ENCODE data around the gene ITPRIP. TPM values are rescaled to one million over a fixed set of nuclear protein-coding genes. Genes with fewer than 3 reads are reported as not detected.

ITPRIP gene
- total RNA-seq, 2 donors from 2014 or later, result 9.1 to 11.0 TPM

DNA sequence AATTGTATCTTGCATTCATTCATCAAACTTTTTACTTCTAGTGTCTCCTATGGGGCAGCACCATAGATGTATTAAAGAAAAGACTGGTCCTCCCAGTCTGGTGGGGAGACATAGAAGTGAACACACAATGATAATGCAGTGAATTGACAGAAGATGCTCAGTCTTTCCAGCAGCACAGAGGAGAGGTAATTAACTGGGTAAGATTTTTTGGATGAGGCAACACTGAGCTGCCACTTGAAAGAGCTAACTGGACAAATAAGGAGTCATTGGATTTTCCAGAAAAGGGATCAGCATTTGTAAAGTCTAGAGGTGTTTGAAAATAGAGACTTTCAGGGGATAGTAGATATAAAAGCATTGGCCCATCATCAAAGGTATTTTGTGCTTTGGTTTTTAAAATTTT is 7.2 kb upstream of the ITPRIP start:
- H3K27ac ChIP-seq (ENCODE audit: low read depth, low read length), result no peak overlapping the region
- H3K4me1 Mint-ChIP-seq, result peaks cover 5% of the 10 kb centered on the region
- H3K27me3 ChIP-seq (ENCODE audit: control insufficient read depth, insufficient read depth, low read length, poor library complexity, severe bottlenecking), result no peaks in the 10 kb centered on the region
- no peaks in the 10 kb centered on the region for H3K27me3 Mint-ChIP-seq (ENCODE audit: insufficient read depth)
- no peaks in the 10 kb centered on the region for H3K9me3 ChIP-seq (ENCODE audit: control insufficient read depth, low read length)
- no peak overlapping the region for H3K9ac ChIP-seq (ENCODE audit: extremely low read depth, low read length, poor library complexity, severe bottlenecking)
- TF ChIP-seq, protein P1, sequence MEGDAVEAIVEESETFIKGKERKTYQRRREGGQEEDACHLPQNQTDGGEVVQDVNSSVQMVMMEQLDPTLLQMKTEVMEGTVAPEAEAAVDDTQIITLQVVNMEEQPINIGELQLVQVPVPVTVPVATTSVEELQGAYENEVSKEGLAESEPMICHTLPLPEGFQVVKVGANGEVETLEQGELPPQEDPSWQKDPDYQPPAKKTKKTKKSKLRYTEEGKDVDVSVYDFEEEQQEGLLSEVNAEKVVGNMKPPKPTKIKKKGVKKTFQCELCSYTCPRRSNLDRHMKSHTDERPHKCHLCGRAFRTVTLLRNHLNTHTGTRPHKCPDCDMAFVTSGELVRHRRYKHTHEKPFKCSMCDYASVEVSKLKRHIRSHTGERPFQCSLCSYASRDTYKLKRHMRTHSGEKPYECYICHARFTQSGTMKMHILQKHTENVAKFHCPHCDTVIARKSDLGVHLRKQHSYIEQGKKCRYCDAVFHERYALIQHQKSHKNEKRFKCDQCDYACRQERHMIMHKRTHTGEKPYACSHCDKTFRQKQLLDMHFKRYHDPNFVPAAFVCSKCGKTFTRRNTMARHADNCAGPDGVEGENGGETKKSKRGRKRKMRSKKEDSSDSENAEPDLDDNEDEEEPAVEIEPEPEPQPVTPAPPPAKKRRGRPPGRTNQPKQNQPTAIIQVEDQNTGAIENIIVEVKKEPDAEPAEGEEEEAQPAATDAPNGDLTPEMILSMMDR (conservative IDR thresholded peaks at IDR 0.05), result no peak
- no peak overlapping the region for H3K27ac Mint-ChIP-seq
- H3K36me3 ChIP-seq (ENCODE audit: control insufficient read depth, insufficient read depth, low read length), result no peaks in the 10 kb centered on the region
- no peaks in the 10 kb centered on the region for H3K4me1 ChIP-seq (ENCODE audit: control insufficient read depth, insufficient read depth, low read length)
- no peaks in the 10 kb centered on the region for H3K36me3 Mint-ChIP-seq (ENCODE audit: low read depth)
- no peak overlapping the region for H3K4me3 Mint-ChIP-seq
- H3K9me3 Mint-ChIP-seq, result no peaks in the 10 kb centered on the region
- DNase-seq, result no peak
- H3K4me3 ChIP-seq (ENCODE audit: low read length), result no peak overlapping the region

DNA sequence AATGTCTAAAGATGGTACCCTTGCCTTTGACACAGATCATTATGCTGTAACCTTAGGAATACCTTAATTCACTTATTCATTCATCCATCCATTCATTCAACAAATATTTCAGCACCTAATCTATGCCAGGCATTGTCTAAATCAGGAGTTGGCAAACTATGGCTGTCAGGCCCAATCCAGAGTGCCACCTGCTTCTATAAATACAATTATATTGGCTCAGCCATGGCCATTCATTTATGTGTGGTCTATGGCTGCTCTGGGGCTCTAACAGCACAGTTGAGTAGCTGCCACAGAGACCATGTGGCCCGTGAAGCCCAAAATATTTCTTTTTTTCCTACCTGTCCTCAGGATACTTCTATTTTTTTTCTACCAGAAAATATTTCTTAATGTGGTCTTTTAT is 6.0 kb upstream of the ITPRIP start:
- H3K27me3 ChIP-seq (ENCODE audit: control insufficient read depth, insufficient read depth, low read length, poor library complexity, severe bottlenecking), result no peaks in the 10 kb centered on the region
- no peak for DNase-seq
- Mint-ChIP-seq H3K9me3 (no peaks in the 10 kb centered on the region), H3K36me3 (ENCODE audit: low read depth) (no peaks in the 10 kb centered on the region), H3K4me3 (no peak overlapping the region), H3K4me1 (peaks cover 16% of the 10 kb centered on the region), H3K27ac (no peak overlapping the region), H3K27me3 (ENCODE audit: insufficient read depth) (peaks cover 5% of the 10 kb centered on the region)
- no peaks in the 10 kb centered on the region for H3K4me1 ChIP-seq (ENCODE audit: control insufficient read depth, insufficient read depth, low read length)
- H3K4me3 ChIP-seq (ENCODE audit: low read length), result no peak overlapping the region
- 100% methylated on average over 1 of the region's 1 CpG; no CpG with 5 or more reads in 1 of the 2 experiments for WGBS, 2 experiments (ENCODE audit: insufficient coverage in 1 of 2, insufficient read length in 1 of 2)
- no peaks in the 10 kb centered on the region for H3K9me3 ChIP-seq (ENCODE audit: control insufficient read depth, low read length)
- no peaks in the 10 kb centered on the region for H3K36me3 ChIP-seq (ENCODE audit: control insufficient read depth, insufficient read depth, low read length)
- no peak overlapping the region for H3K27ac ChIP-seq (ENCODE audit: low read depth, low read length)
- TF ChIP-seq, protein P1 (conservative IDR thresholded peaks at IDR 0.05), result no peak
- H3K9ac ChIP-seq (ENCODE audit: extremely low read depth, low read length, poor library complexity, severe bottlenecking), result no peak overlapping the region

DNA sequence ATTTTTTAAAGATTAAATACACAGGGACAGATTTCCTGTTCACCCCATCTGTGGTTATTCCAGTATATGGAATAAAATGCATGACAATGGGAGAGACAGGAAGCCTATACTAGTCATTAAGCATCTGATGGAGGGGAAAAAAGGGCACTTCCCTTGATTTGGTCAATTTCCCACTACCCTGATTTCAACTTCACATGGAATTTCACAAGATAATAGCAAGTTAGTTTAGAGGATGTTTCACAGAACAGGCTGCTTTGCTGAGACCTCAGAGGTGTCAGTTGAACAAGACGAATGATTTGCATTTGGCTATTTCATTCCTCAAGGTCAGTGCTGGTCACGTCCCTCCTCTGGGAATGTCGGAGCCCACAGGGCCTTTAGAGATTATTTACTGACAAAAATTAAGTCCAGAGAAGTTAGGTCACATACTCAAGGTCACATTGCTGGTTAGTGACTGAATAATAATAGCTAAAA is 4.7 kb upstream of the ITPRIP start:
- peaks cover 18% of the 10 kb centered on the region for H3K4me1 Mint-ChIP-seq
- no peak overlapping the region for H3K27ac ChIP-seq (ENCODE audit: low read depth, low read length)
- no peak overlapping the region for H3K27ac Mint-ChIP-seq
- H3K4me1 ChIP-seq (ENCODE audit: control insufficient read depth, insufficient read depth, low read length), result no peaks in the 10 kb centered on the region
- H3K27me3 ChIP-seq (ENCODE audit: control insufficient read depth, insufficient read depth, low read length, poor library complexity, severe bottlenecking), result no peaks in the 10 kb centered on the region
- no peaks in the 10 kb centered on the region for H3K9me3 ChIP-seq (ENCODE audit: control insufficient read depth, low read length)
- H3K36me3 ChIP-seq (ENCODE audit: control insufficient read depth, insufficient read depth, low read length), result no peaks in the 10 kb centered on the region
- H3K9ac ChIP-seq (ENCODE audit: extremely low read depth, low read length, poor library complexity, severe bottlenecking), result no peak overlapping the region
- no peak overlapping the region for H3K4me3 Mint-ChIP-seq
- peaks cover 8% of the 10 kb centered on the region for H3K27me3 Mint-ChIP-seq (ENCODE audit: insufficient read depth)
- H3K36me3 Mint-ChIP-seq (ENCODE audit: low read depth), result no peaks in the 10 kb centered on the region
- 58 to 77% methylated on average over 3 of the region's 3 CpGs for whole genome bisulfite sequencing, 2 experiments (ENCODE audit: insufficient coverage in 1 of 2, insufficient read length in 1 of 2)
- H3K4me3 ChIP-seq (ENCODE audit: low read length), result no peak overlapping the region
- TF ChIP-seq, protein P1 (conservative IDR thresholded peaks at IDR 0.05), result no peak
- peak; percentile 53 for DNase-seq
- H3K9me3 Mint-ChIP-seq, result no peaks in the 10 kb centered on the region
